Measurements from ENCODE around the gene DCLK2. TPM values are rescaled to one million over a fixed set of nuclear protein-coding genes. Genes with fewer than 3 reads are reported as not detected.
A peak's percentile ranks its signal among the peaks of the same experiment; 100 is the strongest.

DCLK2 gene
- total RNA-seq, 6 donors from 2014 or later = 2.1 to 16.8 (median 3.3) TPM

DNA sequence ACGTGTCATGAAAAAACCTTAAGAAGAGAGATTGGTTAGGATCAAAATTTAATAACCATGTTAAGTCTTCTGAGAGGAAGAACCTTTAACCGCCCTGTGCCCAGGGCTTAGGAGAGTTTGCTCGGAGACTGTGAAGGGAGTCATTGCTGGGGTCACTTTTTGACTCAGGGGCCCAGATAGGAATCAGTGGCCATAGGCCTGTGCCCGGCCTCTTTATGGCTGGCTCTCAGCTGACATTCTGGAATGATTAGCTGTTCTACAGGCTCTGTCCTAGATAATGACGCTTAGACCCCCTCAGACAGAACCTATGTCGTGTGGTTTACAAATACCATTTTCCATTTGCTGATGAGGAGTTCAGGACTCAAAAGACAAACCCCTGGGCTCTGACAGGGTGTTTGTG is 174.1 kb downstream of the DCLK2 start:
- ATAC-seq (ENCODE audit: low FRiP score in 2 of 2) (no peak), DNase-seq (no peak)
- no peaks in the 10 kb centered on the region for H3K4me1 ChIP-seq
- H3K27ac ChIP-seq = no peak overlapping the region
- no peaks in the 10 kb centered on the region for H3K27me3 ChIP-seq
- TF ChIP-seq POLR2AphosphoS5 (IDR thresholded peaks at IDR 0.05) (no peak), POLR2A (IDR thresholded peaks at IDR 0.05) (no peak), EP300 (IDR thresholded peaks at IDR 0.05) (no peak)
- TF ChIP-seq, protein P1, sequence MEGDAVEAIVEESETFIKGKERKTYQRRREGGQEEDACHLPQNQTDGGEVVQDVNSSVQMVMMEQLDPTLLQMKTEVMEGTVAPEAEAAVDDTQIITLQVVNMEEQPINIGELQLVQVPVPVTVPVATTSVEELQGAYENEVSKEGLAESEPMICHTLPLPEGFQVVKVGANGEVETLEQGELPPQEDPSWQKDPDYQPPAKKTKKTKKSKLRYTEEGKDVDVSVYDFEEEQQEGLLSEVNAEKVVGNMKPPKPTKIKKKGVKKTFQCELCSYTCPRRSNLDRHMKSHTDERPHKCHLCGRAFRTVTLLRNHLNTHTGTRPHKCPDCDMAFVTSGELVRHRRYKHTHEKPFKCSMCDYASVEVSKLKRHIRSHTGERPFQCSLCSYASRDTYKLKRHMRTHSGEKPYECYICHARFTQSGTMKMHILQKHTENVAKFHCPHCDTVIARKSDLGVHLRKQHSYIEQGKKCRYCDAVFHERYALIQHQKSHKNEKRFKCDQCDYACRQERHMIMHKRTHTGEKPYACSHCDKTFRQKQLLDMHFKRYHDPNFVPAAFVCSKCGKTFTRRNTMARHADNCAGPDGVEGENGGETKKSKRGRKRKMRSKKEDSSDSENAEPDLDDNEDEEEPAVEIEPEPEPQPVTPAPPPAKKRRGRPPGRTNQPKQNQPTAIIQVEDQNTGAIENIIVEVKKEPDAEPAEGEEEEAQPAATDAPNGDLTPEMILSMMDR (IDR thresholded peaks at IDR 0.05) = no peak
- H3K9me3 ChIP-seq = no peaks in the 10 kb centered on the region
- 91% methylated on average over 6 of the region's 6 CpGs for WGBS, 2 donors
- peaks cover 0 to 17% (median 2%) of the 10 kb centered on the region in 4 donors for H3K36me3 ChIP-seq
- no peak overlapping the region for H3K4me3 ChIP-seq

DNA sequence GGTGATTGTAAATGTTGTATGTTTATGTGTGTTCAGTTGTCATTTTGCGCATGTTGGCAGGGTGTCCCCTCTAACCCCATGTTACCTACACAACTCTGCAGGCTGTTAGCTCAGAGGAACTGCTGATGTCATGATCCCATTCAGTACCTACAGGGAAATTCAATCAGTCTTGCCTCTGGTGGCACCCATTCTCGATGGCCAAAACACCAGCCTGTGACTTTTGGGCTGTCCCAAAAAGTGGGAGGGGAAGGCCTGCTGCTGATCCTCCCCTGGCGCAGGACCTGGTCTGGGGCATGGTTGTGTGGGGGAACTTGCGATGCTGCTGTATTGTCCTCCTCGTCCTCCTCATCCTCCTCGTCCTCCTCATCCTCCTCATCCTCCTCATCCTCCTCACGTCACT is 174.5 kb downstream of the DCLK2 start:
- H3K27me3 ChIP-seq = no peaks in the 10 kb centered on the region
- H3K36me3 ChIP-seq = peaks cover 0 to 17% (median 2%) of the 10 kb centered on the region in 4 donors
- ATAC-seq (ENCODE audit: low FRiP score in 2 of 2) (no peak), DNase-seq (no peak)
- no peak overlapping the region for H3K4me3 ChIP-seq
- TF ChIP-seq, protein P1 (IDR thresholded peaks at IDR 0.05) = no peak
- no peak for TF ChIP-seq POLR2A (IDR thresholded peaks at IDR 0.05)
- no peak for TF ChIP-seq POLR2AphosphoS5 (IDR thresholded peaks at IDR 0.05)
- TF ChIP-seq EP300 (IDR thresholded peaks at IDR 0.05) = no peak
- whole genome bisulfite sequencing, 2 donors = 90 to 94% methylated on average over 7 of the region's 7 CpGs
- H3K9me3 ChIP-seq = no peaks in the 10 kb centered on the region
- no peaks in the 10 kb centered on the region for H3K4me1 ChIP-seq
- no peak overlapping the region for H3K27ac ChIP-seq

DNA sequence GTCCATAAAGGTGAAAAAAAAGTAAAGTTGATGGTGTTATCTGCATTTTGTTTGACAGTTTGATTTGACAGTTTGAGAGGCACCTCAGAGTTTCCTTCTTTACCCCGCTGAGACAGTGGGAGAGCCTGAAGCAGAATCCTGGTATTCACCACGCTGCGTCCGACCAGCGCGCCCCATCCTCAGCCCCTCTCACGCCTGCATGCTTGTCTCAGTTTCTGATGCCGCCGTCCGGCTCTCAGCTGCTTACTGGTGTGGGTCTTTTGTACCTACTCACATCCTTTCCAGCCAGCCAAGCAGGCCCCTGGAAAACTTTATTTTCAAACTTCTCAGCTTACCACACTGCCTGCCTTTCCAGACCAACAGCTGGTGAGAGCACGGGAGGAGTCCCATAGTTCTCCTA is 175.2 kb downstream of the DCLK2 start:
- peak in 1 of 2 donors; percentile 35 for DNase-seq
- H3K27ac ChIP-seq = no peak overlapping the region
- 93 to 96% methylated on average over 11 of the region's 11 CpGs for WGBS, 2 donors
- H3K27me3 ChIP-seq = no peaks in the 10 kb centered on the region
- no peak for ATAC-seq (ENCODE audit: low FRiP score in 2 of 2)
- no peaks in the 10 kb centered on the region for H3K4me1 ChIP-seq
- H3K4me3 ChIP-seq = no peak overlapping the region
- H3K36me3 ChIP-seq = peaks cover 0 to 12% (median under 1%) of the 10 kb centered on the region in 4 donors
- no peaks in the 10 kb centered on the region for H3K9me3 ChIP-seq
- TF ChIP-seq POLR2AphosphoS5 (IDR thresholded peaks at IDR 0.05) = no peak
- TF ChIP-seq EP300 (IDR thresholded peaks at IDR 0.05) = no peak
- TF ChIP-seq, protein P1 (IDR thresholded peaks at IDR 0.05) = no peak

DNA sequence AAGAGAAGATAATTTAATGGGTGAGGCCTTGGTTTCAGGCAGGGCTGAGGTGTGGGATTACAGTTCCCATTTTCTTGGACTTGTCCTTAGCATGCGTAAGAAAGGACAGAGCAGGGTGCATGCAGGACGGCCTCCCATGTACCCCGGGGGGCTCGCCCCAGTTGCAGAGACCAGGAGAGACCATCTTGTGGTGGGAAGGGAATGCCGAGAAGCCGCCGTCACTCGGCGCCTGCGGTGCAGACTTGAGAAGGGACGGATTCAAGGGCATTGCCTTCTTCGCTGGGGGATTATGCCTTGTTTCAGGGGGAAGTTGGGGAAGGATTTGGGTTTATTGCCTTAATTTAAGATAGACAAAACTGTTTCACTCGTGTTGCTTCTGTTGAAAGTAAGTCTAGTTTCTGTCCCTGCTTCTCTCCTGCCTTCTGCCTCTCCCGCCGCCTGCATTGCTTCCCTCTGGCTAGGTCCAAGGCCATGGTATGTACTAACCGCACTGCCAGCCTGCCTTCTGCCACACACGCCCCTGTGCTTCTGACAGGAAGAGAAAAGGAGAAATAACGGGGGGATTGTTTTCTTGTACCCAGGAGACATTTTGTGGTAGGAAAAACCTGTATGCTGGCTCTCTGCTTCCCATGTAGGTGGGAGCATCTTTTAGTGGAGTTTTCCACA is 175.9 kb downstream of the DCLK2 start:
- H3K27me3 ChIP-seq = no peaks in the 10 kb centered on the region
- no peak overlapping the region for H3K4me3 ChIP-seq
- DNase-seq (peak in 1 of 2 donors; percentile 58), ATAC-seq (ENCODE audit: low FRiP score in 2 of 2) (no peak)
- peaks cover 0 to 11% (median 0%) of the 10 kb centered on the region in 4 donors for H3K36me3 ChIP-seq
- 87 to 89% methylated on average over 18 of the region's 18 CpGs for WGBS, 2 donors
- no peak overlapping the region for H3K27ac ChIP-seq
- TF ChIP-seq, protein P1 (IDR thresholded peaks at IDR 0.05) = no peak
- TF ChIP-seq POLR2AphosphoS5 (IDR thresholded peaks at IDR 0.05) (no peak), POLR2A (IDR thresholded peaks at IDR 0.05) (no peak)
- H3K4me1 ChIP-seq = no peaks in the 10 kb centered on the region
- no peaks in the 10 kb centered on the region for H3K9me3 ChIP-seq

Measured in upper lobe of left lung (tissue), 6 donors.